Glomerular visceral epithelial cell (primary cell): ENCODE measurements around the gene LMBRD1.
"Not testable (repeated sequence)": the region's sequence is repeated elsewhere in the genome, so short reads cannot be mapped to it uniquely, and the experiment has no call there.

ENCODE experiments used
- DNase-seq: peaks from one replicate; pipeline ENCODE4 v3.0.0-alpha.2; 2016; ENCODE audit errors: extremely low spot score

The LMBRD1 gene

DNA sequence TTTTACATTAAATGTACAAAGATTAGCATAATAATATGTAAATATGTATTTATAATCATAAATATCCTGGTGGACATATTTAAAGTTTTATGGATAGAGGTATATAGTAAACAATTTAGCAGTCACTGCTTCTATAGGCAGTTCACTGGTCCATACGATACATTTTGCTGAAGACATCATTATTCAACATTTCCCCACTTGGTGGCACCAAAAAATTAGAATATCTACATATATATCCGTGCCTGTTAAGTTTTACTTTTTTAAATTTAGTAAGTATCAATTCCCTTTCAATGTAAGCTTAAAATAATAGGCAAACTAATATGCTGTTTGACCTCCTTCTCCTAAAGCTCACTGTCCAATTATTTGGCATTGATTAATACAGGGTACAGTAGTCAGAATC, 64.2 kb downstream of the LMBRD1 start:
- peak; percentile 6 for DNase-seq

DNA sequence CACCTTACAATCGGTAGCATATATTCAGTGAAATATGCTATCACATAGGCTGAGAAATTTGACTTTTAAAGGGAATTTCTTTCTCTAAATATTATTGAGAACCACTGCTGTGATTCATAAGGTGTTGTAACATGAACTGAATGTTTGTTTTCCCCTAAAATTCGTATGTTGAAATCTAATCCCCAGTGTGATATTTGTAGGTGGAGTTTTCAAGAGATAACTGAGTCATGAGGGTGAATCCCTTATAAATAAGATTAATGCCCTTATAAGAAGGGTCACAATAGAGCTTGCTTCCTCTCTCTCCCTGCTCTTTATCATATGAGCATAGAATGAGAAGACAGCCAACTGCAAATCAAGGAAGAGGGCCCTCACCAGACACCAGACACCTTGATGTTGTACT, 64.8 kb downstream of the LMBRD1 start:
- no peak for DNase-seq

GRCh38 chr6:69729870-69730449, 66.8 kb downstream of the LMBRD1 start:
- no peak for DNase-seq

GRCh38 chr6:69722683-69723082, 74.1 kb downstream of the LMBRD1 start:
- no peak for DNase-seq

GRCh38 chr6:69719602-69720193, 77.1 kb downstream of the LMBRD1 start:
- DNase-seq, result peak; percentile 34

- DNase-seq, result no peak
Observed at GRCh38 chr6:69706724-69707123, 90.1 kb downstream of the LMBRD1 start.

- no peak for DNase-seq
Observed at GRCh38 chr6:69705954-69706353, 90.9 kb downstream of the LMBRD1 start.

DNA sequence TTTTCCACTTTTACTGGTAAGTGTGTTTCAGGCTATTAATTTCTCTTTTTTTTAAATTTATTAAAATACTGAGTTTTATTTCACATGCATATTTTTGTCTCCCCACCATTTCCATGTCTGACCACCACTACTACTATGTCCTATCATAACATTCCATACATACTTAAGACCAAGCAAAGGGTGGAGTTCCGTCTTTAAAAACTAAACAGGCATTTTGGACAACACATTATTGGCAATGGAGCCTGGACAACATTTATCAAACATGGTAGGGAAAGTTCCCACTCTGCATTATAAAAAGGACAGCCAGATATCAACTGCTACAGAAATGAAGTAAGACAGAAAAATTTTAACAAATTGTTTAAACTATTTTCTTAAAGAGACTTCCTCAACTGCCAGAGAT, 91.9 kb downstream of the LMBRD1 start:
- DNase-seq, result no peak

GRCh38 chr6:69699655-69700054, 97.2 kb downstream of the LMBRD1 start:
- DNase-seq, result no peak

DNA sequence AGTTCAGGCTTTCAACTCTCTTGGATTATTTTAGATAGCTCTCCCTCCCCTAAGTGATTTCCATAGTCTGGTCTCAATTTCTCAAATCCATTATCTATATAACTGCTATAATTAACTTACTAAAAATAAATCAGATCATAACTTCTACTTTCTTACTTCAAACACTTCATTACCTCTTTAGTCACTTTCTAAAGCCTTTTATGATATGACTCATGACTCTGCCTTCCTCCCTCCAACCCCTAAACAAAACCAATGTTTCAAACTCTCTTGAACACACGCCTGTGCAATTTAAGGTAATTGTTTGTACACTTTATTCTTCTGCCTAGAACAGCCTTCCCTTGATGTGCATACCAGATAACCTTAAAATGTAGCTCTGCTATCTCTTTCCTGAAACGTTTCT, 100.5 kb downstream of the LMBRD1 start:
- no peak for DNase-seq

- DNase-seq, result no peak
Observed at GRCh38 chr6:69693762-69694161, 103.0 kb downstream of the LMBRD1 start.

GRCh38 chr6:69690986-69691385, 105.8 kb downstream of the LMBRD1 start:
- DNase-seq, result no peak

- DNase-seq, result no peak
Observed at GRCh38 chr6:69680302-69680701, 116.5 kb downstream of the LMBRD1 start.

GRCh38 chr6:69673298-69673697, 123.5 kb downstream of the LMBRD1 start:
- DNase-seq, result no peak

DNA sequence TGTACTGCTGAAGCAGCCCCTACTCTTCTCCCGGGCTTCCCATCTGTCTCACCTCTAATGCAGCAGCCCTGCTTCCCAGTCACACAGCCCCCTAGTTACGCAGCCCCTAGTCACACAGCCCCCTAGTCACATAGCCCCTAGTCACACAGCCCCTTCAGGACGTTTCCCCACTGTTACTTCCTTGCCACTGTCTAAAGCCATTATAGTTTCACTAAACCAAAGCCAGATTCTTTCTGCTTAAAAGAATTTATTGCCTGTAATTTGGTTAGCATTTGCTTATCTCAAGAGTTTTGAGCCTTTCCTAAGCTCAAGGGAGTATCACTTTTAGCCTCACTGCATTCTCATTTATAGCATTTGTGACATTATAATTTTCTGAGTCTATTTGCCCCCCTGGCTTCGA, 127.9 kb downstream of the LMBRD1 start:
- DNase-seq, result no peak

DNA sequence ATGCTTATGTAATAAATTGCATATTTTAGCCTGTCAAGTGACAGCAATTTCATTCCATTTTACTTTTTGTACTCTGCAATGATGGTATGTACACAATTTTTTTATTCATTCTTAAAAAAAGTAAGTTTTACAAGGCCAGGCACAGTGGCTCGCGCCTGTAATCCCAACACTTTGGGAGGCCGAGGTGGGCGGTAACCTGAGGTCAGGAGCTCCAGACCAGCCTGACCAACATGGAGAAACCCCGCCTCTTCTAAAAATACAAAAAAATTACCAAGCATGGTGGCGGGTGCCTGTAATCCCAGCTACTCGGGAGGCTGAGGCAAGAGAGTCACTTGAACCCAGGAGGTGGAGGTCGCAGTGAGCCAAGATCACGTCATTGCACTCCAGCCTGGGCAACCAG, 130.0 kb downstream of the LMBRD1 start:
- not testable (repeated sequence) for DNase-seq

- DNase-seq, result no peak
Observed at GRCh38 chr6:69665437-69665836, 131.4 kb downstream of the LMBRD1 start.

GRCh38 chr6:69664551-69664950, 132.3 kb downstream of the LMBRD1 start:
- no peak for DNase-seq

DNA sequence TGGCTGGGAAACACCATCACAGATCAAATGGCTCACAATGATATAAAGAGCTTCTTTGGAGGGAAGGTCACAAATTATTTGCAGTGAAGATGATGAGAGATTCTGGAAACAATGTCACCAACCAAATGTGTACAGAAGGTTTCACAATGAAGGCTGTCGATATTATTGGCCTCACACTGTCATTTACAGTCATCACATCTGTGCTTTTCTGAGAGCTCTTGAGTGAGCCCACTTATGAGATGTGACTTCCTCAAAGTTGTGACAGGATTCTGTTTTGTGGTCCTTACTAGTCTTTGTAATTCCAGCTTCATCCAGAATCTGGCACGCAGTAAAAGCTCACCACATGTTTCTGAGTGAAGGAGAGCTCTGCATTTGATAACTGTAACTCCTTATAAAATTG, 133.6 kb downstream of the LMBRD1 start:
- DNase-seq, result no peak

GRCh38 chr6:69650703-69651102, 146.1 kb downstream of the LMBRD1 start:
- DNase-seq, result no peak

- DNase-seq, result peak; percentile 6
Observed at GRCh38 chr6:69647726-69648125, 149.1 kb downstream of the LMBRD1 start.

GRCh38 chr6:69643688-69644087, 153.1 kb downstream of the LMBRD1 start:
- DNase-seq, result no peak

GRCh38 chr6:69632932-69633331, 163.9 kb downstream of the LMBRD1 start:
- DNase-seq, result no peak
